ENCODE results near the gene GCH1.
"Not testable (repeated sequence)": the region's sequence is repeated elsewhere in the genome, so short reads cannot be mapped to it uniquely, and the experiment has no call there.

GCH1 gene, protein sequence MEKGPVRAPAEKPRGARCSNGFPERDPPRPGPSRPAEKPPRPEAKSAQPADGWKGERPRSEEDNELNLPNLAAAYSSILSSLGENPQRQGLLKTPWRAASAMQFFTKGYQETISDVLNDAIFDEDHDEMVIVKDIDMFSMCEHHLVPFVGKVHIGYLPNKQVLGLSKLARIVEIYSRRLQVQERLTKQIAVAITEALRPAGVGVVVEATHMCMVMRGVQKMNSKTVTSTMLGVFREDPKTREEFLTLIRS

DNA sequence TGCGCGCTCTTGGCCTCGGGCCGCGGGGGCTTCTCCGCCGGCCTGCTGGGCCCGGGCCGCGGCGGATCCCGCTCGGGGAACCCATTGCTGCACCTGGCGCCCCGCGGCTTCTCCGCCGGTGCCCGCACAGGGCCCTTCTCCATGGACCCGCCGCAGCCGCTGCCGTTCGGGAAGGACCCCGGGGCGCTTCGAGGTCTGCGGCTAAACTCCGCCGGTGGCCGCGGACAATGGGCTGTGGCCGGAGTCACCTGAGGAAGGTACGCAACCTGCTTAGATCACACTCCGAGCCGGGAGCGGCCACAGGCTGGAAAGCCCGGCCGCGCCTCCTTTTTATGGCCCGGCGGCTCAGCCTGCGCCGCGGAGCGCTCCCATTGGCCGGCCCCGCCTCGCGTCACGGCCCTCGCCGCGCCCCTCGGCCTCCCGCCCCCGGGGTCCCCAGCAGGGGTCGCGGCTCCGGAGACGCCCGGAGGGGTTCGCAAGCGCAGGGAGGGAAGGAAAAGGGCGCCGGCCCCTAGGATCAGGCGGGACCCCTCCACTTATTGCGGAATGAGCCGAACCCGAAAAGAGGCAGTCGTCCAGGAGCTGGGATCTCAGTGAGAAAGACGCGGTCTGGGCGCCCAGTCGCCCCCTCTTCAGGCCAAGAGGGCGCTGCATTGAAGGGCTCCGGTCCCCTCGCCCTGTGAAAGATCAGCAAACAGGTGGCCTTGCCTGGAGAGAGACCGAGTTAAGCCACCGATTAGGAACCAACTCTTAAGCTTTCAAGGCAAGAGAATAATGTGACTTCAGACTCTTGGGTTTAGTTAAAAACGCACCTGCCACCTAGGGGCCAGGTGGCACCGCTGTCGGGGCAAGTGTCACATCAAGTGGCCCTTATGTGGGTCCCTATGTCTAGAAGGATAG, at the start of gene GCH1:
GCH1 (minus strand) TSS at position 306 of the 900 bp plus-strand sequence; CDS start at position 143, 163 bp downstream.
- DNase-seq (ENCODE audit: low read depth in 2 of 2): peak; percentile 54 to 55

- no peak for DNase-seq (ENCODE audit: low read depth in 2 of 2)
Measured at GRCh38 chr14:54947230-54947629, 44.6 kb upstream of the GCH1 start.

DNA sequence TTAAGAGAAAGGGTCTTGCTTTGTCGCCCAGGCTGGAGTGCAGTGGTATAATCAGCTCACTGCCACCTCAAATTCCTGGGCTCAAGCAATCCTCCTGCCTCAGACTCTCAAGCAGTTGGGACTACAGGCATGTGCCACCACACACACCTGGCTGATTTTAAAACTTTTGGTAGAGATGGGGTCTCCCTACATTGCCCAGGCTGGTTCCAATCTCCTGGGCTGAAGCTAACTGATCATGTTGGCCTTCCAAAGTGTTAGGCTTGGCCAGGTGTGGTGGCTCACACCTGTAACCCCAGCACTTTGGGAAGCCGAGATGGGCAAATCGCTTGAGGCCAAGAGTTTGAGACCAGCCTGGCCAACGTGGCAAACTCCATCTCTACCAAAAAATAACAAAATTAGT, 43.9 kb upstream of the GCH1 start:
- no peak for DNase-seq (ENCODE audit: low read depth in 2 of 2)

DNA sequence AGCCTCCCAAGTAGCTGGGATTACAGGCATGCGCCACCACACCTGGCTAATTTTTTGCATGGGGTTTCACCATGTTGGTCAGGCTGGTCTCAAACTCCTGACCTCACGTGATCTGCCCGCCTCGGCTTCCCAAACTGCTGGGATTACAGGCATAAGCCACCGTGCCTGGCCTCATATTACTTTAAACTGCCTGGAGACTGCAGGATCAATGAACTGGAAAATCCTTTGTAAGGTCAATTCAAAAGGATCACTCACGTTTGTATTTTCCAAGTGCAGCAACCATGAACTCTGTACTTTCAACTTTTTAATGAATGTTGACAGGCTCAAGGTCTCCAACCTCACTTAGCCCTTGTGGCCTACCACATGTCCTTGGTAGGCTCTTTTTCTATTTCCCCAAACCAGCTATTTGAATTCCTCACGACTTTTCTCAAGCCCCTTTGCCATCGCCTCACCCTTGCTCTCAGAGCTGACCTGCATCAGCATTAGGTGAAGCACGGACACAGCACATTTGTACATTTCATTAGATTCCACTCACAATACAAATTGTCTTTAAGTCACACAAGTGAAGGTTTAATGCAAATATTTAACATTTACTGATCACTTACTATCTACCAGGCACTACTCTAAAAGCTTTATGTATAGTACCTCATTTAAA, 42.2 kb upstream of the GCH1 start:
- DNase-seq (ENCODE audit: low read depth in 2 of 2): no peak

DNA sequence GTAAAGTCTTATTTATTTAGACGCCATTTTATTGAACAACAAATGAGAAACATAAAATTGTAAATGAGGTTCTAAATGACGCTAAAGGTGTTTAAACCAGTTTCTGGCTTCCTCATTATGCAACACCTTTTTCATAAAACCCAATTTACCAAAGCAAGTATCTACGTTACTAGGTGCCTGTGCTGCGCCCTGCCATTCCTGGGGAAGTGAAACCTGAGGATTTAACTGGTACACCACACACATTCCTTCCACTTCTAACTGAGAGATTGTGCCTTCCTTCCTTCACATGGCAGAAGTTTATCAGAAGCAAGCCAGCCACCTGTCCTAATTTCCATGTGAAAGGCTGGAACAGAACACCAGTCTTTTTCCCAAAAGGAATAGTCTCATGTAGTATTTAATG, 40.3 kb upstream of the GCH1 start:
- DNase-seq (ENCODE audit: low read depth in 2 of 2): no peak

- DNase-seq (ENCODE audit: low read depth in 2 of 2): no peak
Measured at GRCh38 chr14:54936816-54937215, 34.2 kb upstream of the GCH1 start.

GRCh38 chr14:54935958-54936357, 33.3 kb upstream of the GCH1 start:
- DNase-seq (ENCODE audit: low read depth in 2 of 2): no peak

GRCh38 chr14:54935100-54935499, 32.5 kb upstream of the GCH1 start:
- no peak for DNase-seq (ENCODE audit: low read depth in 2 of 2)

- DNase-seq (ENCODE audit: low read depth in 2 of 2): no peak
Measured at GRCh38 chr14:54933006-54933405, 30.4 kb upstream of the GCH1 start.

GRCh38 chr14:54931598-54932340, 29.1 kb upstream of the GCH1 start:
- no peak for DNase-seq (ENCODE audit: low read depth in 2 of 2)

DNA sequence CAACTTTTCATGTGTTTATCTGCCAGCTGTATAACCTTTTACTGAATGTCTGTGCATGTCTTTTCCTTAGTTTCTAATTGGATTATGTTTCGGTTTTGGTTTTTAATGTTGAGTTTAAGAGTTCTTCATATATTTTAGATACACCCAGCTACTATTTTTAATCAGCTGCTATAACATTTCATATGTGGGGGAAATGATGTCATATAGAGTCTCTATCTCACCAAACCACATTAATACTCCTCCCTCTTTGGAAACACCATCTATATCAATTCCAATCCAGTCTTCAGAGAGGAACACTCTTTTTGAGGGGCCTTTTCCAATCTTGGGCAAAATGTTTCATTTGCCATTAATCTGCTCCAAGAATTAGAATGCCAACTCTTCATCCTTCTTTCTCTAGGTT, 28.5 kb upstream of the GCH1 start:
- DNase-seq (ENCODE audit: low read depth in 2 of 2): no peak

DNA sequence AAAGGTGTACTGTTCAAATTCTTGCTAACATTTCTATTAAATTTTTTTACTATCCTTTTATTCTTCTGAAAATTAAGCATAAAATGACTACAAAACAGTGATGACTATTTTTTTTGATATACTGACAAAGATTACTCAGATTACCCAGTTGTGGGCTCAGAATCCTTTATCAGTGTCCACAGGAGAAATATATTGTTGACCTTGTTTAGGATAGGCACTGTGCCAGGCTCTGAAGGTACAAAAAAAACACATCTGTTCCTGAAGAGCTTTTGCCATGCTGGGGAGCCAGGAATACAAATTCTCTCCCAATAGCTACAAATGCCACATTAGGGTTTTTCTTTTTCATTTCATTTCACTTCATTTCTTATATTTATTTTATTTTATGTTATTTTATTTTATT, 26.9 kb upstream of the GCH1 start:
- no peak for DNase-seq (ENCODE audit: low read depth in 2 of 2)

- DNase-seq (ENCODE audit: low read depth in 2 of 2): no peak
Measured at GRCh38 chr14:54928216-54928615, 25.6 kb upstream of the GCH1 start.

DNA sequence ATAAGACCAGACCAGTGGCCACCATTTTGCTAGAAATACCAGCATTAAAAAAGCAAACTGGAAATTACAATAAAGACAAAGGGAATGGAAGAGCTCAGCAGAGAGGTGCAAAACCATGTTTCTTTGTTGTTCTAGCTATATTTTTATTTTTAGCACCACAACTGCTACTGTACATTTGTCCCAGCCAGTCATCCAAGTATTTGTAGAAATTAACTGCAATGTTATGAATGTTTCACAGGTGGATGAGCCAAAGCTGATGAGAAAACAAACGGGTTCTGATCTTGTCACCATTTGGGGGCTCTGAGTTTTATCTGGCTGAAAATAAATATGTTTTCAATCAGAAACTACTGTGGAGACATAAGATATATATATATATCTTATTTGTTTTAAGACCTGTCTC, 24.9 kb upstream of the GCH1 start:
- no peak for DNase-seq (ENCODE audit: low read depth in 2 of 2)

- not testable (repeated sequence) for DNase-seq (ENCODE audit: low read depth in 2 of 2)
Measured at GRCh38 chr14:54926570-54926969, 23.9 kb upstream of the GCH1 start.

- no peak for DNase-seq (ENCODE audit: low read depth in 2 of 2)
Measured at GRCh38 chr14:54922598-54922997, 20.0 kb upstream of the GCH1 start.

DNA sequence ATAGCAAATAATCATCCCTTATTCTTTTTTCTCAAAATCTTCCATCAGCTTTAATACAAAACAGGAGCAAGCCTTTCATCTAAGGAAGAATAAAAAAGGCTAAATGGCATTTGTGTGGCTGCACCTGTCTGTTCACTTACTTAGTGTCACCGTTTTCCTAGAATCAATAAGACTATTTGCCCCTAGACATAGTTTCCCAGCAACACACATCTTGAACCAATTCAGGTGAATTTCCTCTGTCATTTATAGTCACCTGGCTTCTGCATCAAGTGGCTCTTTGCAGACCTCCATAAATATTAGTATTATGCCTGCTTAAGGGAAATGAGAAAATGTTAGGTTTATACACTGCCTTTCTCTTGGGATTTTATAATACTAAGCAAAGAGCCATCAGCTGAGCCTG, 17.4 kb upstream of the GCH1 start:
- no peak for DNase-seq (ENCODE audit: low read depth in 2 of 2)

GRCh38 chr14:54919330-54919729, 16.7 kb upstream of the GCH1 start:
- DNase-seq (ENCODE audit: low read depth in 2 of 2): no peak

DNA sequence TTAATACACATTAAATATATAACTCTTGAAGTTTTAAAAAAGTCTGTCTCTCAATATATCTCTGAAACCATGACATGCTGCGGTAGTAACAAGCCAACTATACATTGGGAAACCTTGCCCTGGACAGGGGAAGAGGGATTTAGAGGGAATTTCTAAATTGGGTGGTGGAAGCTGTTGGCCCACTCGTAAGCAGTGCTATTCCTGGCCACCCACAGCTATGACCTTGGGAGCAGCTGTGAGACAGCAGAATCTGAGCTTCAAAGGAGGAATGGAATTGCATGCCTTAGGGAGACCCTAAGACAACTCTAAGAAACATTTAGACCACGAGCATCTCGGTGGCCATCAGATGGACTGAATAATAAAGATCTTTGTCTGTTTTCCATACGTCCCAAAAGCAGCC, 15.8 kb upstream of the GCH1 start:
- no peak for DNase-seq (ENCODE audit: low read depth in 2 of 2)

- DNase-seq (ENCODE audit: low read depth in 2 of 2): no peak
Measured at GRCh38 chr14:54916101-54916500, 13.5 kb upstream of the GCH1 start.

DNA sequence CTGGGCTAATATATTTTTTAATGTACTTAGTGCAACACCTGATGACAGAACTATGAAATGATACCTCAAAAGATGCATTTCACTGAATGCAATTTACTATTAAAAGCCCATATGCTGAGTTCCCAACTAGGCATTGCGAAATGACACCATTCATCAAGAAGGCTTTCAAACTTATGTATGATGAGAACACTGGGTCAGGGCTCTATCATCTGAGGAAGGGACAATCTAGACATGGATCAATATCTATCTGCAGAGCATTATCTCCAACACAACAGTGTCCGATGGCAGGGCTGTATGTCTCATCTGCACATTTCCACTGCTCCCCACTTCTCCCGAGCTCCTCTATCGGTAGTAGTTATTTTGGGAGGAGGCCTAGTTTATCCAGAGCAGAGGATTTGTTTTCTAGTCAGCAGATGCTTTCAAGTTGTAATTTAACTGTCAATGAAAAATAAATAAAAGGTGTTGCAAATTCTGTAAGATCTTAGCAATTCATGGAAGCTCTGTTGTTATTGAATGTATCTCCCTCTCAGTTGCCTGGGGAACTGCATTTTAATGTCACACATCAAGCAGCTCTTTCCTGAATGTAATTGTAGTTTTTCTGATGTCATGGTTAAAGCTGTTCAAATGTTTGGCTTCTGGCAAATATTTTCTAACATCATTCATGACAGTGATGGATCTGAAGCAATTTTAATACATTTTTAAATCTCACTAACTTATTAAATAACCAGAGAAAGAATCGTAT, 7.4 kb upstream of the GCH1 start:
- no peak for DNase-seq (ENCODE audit: low read depth in 2 of 2)
